Measurements from ENCODE around the gene HSPE1. TPM values are rescaled to one million over a fixed set of nuclear protein-coding genes. Genes with fewer than 3 reads are reported as not detected.
"Not testable (repeated sequence)": the region's sequence is repeated elsewhere in the genome, so short reads cannot be mapped to it uniquely, and the experiment has no call there.

HSPE1 gene
- polyA plus RNA-seq, 1 experiment: 22.0 TPM

DNA sequence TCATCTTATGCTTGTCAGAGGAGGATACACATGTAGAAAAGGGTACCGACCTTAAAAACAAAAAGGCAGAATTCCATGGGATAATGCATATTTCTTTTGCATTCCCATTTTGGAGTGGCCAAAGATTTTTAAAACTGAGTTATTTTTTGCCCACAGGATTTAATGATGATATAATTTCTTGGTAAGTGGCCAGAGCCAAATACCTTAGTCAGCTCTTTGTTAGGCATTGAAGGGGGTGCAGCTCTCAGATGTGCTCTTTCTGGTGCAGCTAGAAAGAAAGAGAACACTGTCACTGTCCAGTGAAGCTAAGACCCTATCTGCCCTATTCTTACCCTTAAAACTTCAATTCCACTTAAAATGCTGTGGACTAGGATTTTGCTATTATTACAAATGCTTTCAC is 36.0 kb upstream of the HSPE1 start:
- CTCF ChIA-PET: no interaction called here
- POLR2A ChIA-PET: interaction anchor here (0.6 to 1.0 kb wide), 2 partner anchors 11 to 36 kb away, joined by 3 to 4 read pairs; partner anchors contain the start of genes COQ10B and HSPD1

DNA sequence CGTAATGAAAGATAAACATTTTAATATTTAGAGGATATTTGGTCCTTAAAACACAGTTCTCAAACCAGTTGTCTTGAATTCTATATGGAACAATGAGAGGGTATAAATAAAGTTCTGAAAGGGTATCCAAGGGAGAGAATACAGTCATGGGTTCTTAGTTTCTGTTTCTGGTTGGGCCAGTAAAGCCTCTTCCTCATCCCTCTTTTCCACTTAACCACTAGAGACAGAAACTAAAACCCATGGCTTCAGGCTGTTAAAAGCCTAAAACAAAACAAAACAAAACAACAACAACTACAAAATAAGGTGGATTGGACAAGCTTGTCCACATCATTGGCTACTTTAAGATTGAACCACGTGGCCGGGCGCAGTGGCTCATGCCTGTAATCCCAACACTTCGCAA is 28.0 kb upstream of the HSPE1 start:
- TF ChIP-seq, protein P1, sequence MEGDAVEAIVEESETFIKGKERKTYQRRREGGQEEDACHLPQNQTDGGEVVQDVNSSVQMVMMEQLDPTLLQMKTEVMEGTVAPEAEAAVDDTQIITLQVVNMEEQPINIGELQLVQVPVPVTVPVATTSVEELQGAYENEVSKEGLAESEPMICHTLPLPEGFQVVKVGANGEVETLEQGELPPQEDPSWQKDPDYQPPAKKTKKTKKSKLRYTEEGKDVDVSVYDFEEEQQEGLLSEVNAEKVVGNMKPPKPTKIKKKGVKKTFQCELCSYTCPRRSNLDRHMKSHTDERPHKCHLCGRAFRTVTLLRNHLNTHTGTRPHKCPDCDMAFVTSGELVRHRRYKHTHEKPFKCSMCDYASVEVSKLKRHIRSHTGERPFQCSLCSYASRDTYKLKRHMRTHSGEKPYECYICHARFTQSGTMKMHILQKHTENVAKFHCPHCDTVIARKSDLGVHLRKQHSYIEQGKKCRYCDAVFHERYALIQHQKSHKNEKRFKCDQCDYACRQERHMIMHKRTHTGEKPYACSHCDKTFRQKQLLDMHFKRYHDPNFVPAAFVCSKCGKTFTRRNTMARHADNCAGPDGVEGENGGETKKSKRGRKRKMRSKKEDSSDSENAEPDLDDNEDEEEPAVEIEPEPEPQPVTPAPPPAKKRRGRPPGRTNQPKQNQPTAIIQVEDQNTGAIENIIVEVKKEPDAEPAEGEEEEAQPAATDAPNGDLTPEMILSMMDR (IDR thresholded peaks at IDR 0.05; ENCODE audit: insufficient read depth, low read depth, low read length): no peak
- no peaks in the 10 kb centered on the region for H3K27me3 ChIP-seq (ENCODE audit: control insufficient read depth, insufficient read depth, low read length)
- H3K36me3 ChIP-seq (ENCODE audit: control insufficient read depth, insufficient read depth, low read length): peaks cover 6% of the 10 kb centered on the region
- CTCF ChIA-PET: no interaction called here
- POLR2A ChIA-PET: no interaction called here
- no peak for DNase-seq (ENCODE audit: low read depth)
- no peak overlapping the region for H3K4me3 ChIP-seq (ENCODE audit: low read depth, low read length)

More for the DNA sequence above, 36.0 kb upstream of the HSPE1 start:
- TF ChIP-seq, protein P1 (IDR thresholded peaks at IDR 0.05; ENCODE audit: insufficient read depth, low read depth, low read length): no peak
- no peaks in the 10 kb centered on the region for H3K27me3 ChIP-seq (ENCODE audit: control insufficient read depth, insufficient read depth, low read length)
- DNase-seq (ENCODE audit: low read depth): no peak
- H3K36me3 ChIP-seq (ENCODE audit: control insufficient read depth, insufficient read depth, low read length): peaks cover 8% of the 10 kb centered on the region
- no peak overlapping the region for H3K4me3 ChIP-seq (ENCODE audit: low read depth, low read length)

GRCh38 chr2:197477797-197478196 is 22.4 kb upstream of the HSPE1 start:
- H3K36me3 ChIP-seq (ENCODE audit: control insufficient read depth, insufficient read depth, low read length): peaks cover 4% of the 10 kb centered on the region
- CTCF ChIA-PET: no interaction called here

DNA sequence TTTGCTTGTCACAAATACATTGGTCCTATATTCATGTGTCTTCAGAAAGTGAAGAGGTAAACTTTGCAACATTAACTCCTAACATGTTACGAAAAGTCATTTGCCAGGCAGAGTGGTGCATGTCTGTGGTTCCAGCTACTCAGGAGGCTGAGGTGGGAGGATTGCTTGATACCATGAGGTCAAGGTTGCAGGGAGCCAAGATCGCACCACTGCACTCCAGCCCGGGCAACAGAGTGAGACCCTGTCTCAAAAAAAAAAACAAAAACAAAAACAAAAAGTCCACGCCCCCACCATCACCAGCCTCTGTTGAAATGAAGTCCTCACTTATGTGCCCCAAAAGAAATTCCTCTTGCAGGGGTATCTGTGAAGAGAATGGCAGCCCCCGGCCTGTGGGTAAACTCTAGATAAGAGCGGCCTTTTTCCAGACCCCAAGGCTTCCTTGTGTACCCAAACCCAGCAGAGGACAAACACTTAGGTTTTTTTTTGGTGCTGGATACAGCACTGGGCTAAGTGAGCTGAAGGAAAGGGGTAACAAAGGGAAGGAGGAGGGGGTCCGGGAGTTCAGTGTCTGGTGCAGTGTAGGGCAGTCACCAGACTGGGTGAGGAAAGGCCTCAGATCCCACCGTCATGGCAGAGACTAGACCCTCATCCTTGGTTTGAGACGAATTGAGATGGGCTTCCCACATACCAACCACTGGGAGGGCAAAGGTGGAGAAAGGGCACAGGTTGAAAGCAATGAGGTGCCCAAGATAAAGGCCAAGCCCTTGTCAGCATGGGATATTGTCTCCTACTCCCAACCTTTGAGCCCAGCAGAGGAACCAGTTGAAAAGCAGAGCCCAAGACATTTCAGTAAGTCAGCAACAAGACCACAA is 19.8 kb upstream of the HSPE1 start:
- TF ChIP-seq, protein P1 (IDR thresholded peaks at IDR 0.05; ENCODE audit: insufficient read depth, low read depth, low read length): no peak
- no peak overlapping the region for H3K4me3 ChIP-seq (ENCODE audit: low read depth, low read length)
- ChIA-PET CTCF (interaction anchor here (1.0 kb wide), 1 partner anchor 11 kb away, joined by 4 read pairs; no protein-coding TSS in a partner anchor), POLR2A (no interaction called here)
- H3K27me3 ChIP-seq (ENCODE audit: control insufficient read depth, insufficient read depth, low read length): no peaks in the 10 kb centered on the region
- peaks cover 3% of the 10 kb centered on the region for H3K36me3 ChIP-seq (ENCODE audit: control insufficient read depth, insufficient read depth, low read length)
- DNase-seq (ENCODE audit: low read depth): no peak

More at GRCh38 chr2:197477797-197478196, 22.4 kb upstream of the HSPE1 start:
- TF ChIP-seq, protein P1 (IDR thresholded peaks at IDR 0.05; ENCODE audit: insufficient read depth, low read depth, low read length): no peak
- DNase-seq (ENCODE audit: low read depth): no peak
- no peaks in the 10 kb centered on the region for H3K27me3 ChIP-seq (ENCODE audit: control insufficient read depth, insufficient read depth, low read length)
- H3K4me3 ChIP-seq (ENCODE audit: low read depth, low read length): no peak overlapping the region
- POLR2A ChIA-PET: no interaction called here

- H3K27me3 ChIP-seq (ENCODE audit: control insufficient read depth, insufficient read depth, low read length); POLR2A ChIA-PET; DNase-seq (ENCODE audit: low read depth); H3K4me3 ChIP-seq (ENCODE audit: low read depth, low read length); H3K36me3 ChIP-seq (ENCODE audit: control insufficient read depth, insufficient read depth, low read length): not testable (repeated sequence)
- CTCF ChIA-PET: interaction anchor here (0.6 kb wide), 1 partner anchor 9 kb away, joined by 3 read pairs; no protein-coding TSS in a partner anchor
Measured at GRCh38 chr2:197484248-197484647, 15.9 kb upstream of the HSPE1 start.

All from BJ (cell line).